Psoas muscle (tissue), 8 donors: ENCODE data around the gene VENTX. TPM values are rescaled to one million over a fixed set of nuclear protein-coding genes. Genes with fewer than 3 reads are reported as not detected.

Experiments
- ATAC-seq, 4 donors: fragments of 200-7000 bp; cut with Tn5 transposase; one replicate each; pipeline ENCODE4 v1.9.1; 2020; ENCODE audit warnings: moderate library complexity in 3 of 4, mild to moderate bottlenecking in 2 of 4
- DNase-seq, 2 donors: peaks; one replicate each; pipeline ENCODE4 v3.0.0-alpha.2; 2020
- H3K27ac ChIP-seq: fragments of 200-600 bp; one replicate; pipeline ENCODE4 v1.8.0; 2022
- H3K27me3 ChIP-seq, 3 donors: fragments of 200-600 bp in 1 of 3; one replicate each; pipeline versions ENCODE4 v1.6.1 to v1.8.0; 2013 to 2022; ENCODE audit warnings: low read length in 2 of 3, mild to moderate bottlenecking in 2 of 3, moderate library complexity in 1 of 3; ENCODE audit not compliant: insufficient read depth in 3 of 3
- H3K36me3 ChIP-seq, 2 donors: fragments of 200-600 bp in 1 of 2; one replicate each; pipeline versions ENCODE4 v1.6.1 to v1.8.0; 2013 to 2022; ENCODE audit warnings: low read depth in 1 of 2, mild to moderate bottlenecking in 1 of 2, moderate library complexity in 1 of 2; ENCODE audit not compliant: insufficient read depth in 1 of 2
- H3K4me1 ChIP-seq: fragments of 200-600 bp; one replicate; pipeline ENCODE4 v1.8.0; 2022
- H3K4me3 ChIP-seq: fragments of 200-600 bp; one replicate; pipeline ENCODE4 v1.8.0; 2022; ENCODE audit warnings: mild to moderate bottlenecking
- H3K9me3 ChIP-seq: fragments of 200-600 bp; one replicate; pipeline ENCODE4 v1.8.0; 2022
- CTCF ChIP-seq: fragments of 200-600 bp; IDR thresholded peaks from one replicate; pipeline ENCODE4 v1.8.0; 2022; ENCODE audit warnings: antibody characterized with exemption
- WGBS, 3 donors: extraction: QIAGEN DNeasy Blood & Tissue Kit; methylation state at CpG; one replicate each; pipeline versions ENCODE4 v1.1.6 to v1.1.7; 2013; 5-methylcytosine and 5-hydroxymethylcytosine counted together
- intact Hi-C, 2 donors: fragments of 100-400 bp; cut with DNase I; formaldehyde crosslinking; loops; one replicate each; pipeline versions ENCODE4 v1.11.0 to v1.14.2; 2022
- polyA plus RNA-seq, 3 donors: library from polyadenylated mRNA; stranded (reverse); fragments of 200-250 nt; gene quantifications; one replicate each; pipeline ENCODE4 v1.2.3, GENCODE V29; 2013
- total RNA-seq, 4 donors: library from RNA; stranded (reverse); fragmentation: NEBNext Ultra II Directional in 2 of 4; extraction: Animal tissue kit (Norgen Biotek cat#: 25700) in 2 of 4; gene quantifications; one replicate each; pipeline versions ENCODE4 v1.2.1 to v1.2.4, GENCODE V29; 2021 to 2023
- donor health status: healthy with polysubstance abuse.
- donor health status: DM: no; HTN: no; CAD: no; lungs with moderate emphysema.
- donor health status: Bipolar disorder and iron deficiency.
- donor health status: healthy.
- donor health status: DM: yes; HTN: yes; CAD: no.
- donor health status: DM: no; HTN: no; CAD: no.
- donor health status: DM: no; HTN: no; CAD: no.
- donor health status: DM: yes; HTN: yes; CAD: no.

The VENTX gene
- total and polyA plus RNA-seq, 7 donors: 0.03 to 0.34 (median 0.24) TPM

GRCh38 chr10:133204226-133205015, 33.2 kb upstream of the VENTX start:
- H3K4me1 ChIP-seq: no peaks in the 10 kb centered on the region
- DNase-seq: no peak
- WGBS, 3 donors: 88 to 91% (median 90%) methylated on average over 32 to 38 of the region's 38 CpGs
- no peak overlapping the region for H3K27ac ChIP-seq
- H3K27me3 ChIP-seq: peaks cover 0 to 10% (median 10%) of the 10 kb centered on the region in 3 donors
- no peaks in the 10 kb centered on the region for H3K36me3 ChIP-seq
- TF ChIP-seq CTCF: no peak
- intact Hi-C loops: no loop called here
- ATAC-seq: no peak
- no peak overlapping the region for H3K4me3 ChIP-seq
- no peaks in the 10 kb centered on the region for H3K9me3 ChIP-seq

- Histone ChIP-seq H3K36me3 (no peaks in the 10 kb centered on the region), H3K4me3 (no peak overlapping the region), H3K27me3 (peaks cover 0 to 10% (median 3%) of the 10 kb centered on the region in 3 donors), H3K4me1 (no peaks in the 10 kb centered on the region), H3K9me3 (no peaks in the 10 kb centered on the region), H3K27ac (no peak overlapping the region)
- DNase-seq: no peak
- no peak for TF ChIP-seq CTCF
- intact Hi-C loops: no loop called here
- ATAC-seq: no peak
- 71 to 80% (median 76%) methylated on average over 22 to 23 of the region's 23 CpGs for WGBS, 3 donors
Measured at GRCh38 chr10:133205146-133205545, 32.5 kb upstream of the VENTX start.

- no peaks in the 10 kb centered on the region for H3K4me1 ChIP-seq
- ATAC-seq: no peak
- H3K27ac ChIP-seq: no peak overlapping the region
- H3K36me3 ChIP-seq: no peaks in the 10 kb centered on the region
- H3K27me3 ChIP-seq: peaks cover 0 to 6% (median 0%) of the 10 kb centered on the region in 3 donors
- intact Hi-C loops: no loop called here
- no peak overlapping the region for H3K4me3 ChIP-seq
- DNase-seq: no peak
- TF ChIP-seq CTCF: no peak
- H3K9me3 ChIP-seq: no peaks in the 10 kb centered on the region
- 61 to 64% (median 62%) methylated on average over 17 of the region's 17 CpGs for WGBS, 3 donors
Measured at GRCh38 chr10:133206356-133207040, 31.2 kb upstream of the VENTX start.

GRCh38 chr10:133207041-133207600, 30.5 kb upstream of the VENTX start:
- no peaks in the 10 kb centered on the region for H3K9me3 ChIP-seq
- intact Hi-C loops: no loop called here
- WGBS, 3 donors: 81 to 86% (median 83%) methylated on average over 36 of the region's 36 CpGs
- ATAC-seq: no peak
- peaks cover 0 to 6% (median under 1%) of the 10 kb centered on the region in 3 donors for H3K27me3 ChIP-seq
- no peaks in the 10 kb centered on the region for H3K36me3 ChIP-seq
- TF ChIP-seq CTCF: no peak
- no peak overlapping the region for H3K27ac ChIP-seq
- H3K4me1 ChIP-seq: no peaks in the 10 kb centered on the region
- no peak for DNase-seq
- H3K4me3 ChIP-seq: no peak overlapping the region
